Activated CD4-positive, alpha-beta T cell treated with anti-CD3 and anti-CD28 coated beads for 4 hours (primary cell): ENCODE results near the gene STK38.

Experiments used
- DNase-seq, 2 donors: peaks; one replicate each; pipeline ENCODE4 v3.0.0-alpha.2; 2020

Gene STK38

DNA sequence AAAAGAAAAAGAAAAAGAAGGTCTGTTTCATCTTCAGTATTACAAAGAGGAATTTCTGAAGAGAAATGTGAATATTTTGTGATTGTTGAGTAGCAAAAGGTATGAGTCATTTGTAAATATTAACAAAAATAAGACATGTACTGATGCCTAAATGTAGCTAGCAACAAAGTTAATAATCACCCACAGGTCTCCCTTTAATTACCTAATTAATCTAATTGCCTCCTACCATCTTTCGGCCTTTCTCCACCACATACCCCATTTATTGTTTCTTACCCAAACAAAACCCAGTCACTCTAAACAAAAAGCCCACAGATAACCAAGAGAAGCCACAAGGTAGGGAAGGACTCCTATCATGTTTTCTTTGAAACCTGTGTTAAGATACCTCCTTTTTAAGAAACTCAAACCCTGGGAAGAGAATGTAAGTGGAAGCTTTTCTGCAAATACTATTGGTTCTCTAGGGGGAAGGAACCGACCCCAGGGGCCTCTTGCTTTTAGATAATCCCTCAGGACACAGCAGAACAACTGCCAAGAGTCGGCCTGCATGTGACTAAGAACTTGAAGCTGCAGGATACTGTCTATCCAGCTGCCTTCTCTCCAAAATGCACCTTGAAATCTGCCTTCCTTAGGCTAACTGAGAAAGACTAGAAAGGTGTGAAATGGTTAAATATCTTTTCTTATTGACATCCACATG is 16.1 kb upstream of the STK38 start:
- no peak for DNase-seq

DNA sequence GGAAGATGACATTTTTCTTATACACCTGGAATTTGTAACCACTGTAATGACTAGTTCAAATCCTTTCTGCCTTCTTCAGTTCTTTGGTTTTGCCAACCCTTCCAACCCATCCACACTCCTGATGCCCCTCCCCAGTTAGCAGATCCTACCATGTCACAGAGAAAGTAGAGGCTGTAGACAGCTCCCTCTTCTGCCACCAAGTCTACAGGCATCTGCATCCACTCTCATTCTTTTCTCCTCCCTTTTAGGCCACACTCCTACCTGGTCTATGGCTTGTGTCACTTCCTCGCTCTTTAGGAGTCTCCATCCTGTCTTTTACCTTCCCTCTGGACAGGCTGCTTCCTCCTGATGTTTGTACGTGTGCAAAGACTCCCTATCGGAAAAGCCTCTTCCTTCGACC is 13.5 kb upstream of the STK38 start:
- no peak for DNase-seq

DNA sequence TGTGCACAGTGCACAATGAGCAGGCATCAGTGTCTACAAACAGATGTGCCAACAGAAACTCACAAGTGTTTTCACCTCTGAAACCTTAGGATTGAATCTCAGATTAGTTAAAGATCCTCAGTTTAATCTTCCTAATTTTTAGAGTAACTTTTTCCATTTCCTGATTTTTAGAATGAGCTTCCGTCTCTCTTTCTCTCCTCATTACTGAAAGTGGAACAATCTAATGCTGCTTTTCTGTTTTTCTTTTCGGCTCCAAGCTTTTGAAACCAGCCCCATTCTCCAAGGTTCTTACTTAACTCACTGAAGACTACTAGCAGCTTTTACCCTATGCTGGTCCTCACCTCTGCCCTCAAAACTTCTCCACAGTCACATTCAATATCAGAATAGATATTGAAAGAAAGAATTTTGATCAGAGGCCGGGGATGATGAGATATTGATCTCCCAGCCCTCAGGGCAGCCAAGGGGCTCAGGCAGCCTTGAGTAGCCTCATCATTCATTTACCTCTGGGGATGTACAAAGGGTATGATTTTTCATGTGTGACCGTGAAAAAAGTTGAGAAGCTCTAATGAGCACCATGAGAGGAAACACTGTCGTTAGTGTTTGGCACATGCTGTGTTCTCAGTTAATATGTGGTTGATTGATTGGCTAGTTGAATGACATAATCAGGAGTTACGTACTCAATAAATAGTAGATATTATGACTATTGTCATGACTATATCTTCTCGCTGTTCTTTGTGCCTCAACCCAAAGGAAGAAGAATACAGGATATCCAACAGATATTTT is 11.9 kb upstream of the STK38 start:
- no peak for DNase-seq

DNA sequence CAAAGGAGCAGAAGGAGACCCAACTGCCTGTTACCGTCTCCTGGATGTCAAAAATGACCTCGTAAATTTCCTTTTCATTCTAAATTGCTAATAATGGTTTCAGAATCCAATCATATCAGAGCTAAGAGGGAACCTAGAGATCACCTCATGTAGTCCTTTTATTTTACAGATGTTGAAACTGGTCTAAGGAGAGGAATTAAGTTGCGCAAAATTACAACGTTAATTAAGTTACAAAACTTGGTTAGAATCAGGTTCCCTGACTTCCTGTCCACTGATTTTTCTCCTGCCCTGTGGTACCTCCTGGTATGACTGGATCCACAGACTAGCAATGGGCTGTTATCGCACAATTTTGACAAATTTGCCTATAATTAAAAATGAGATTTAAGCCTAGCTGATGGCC is 9.0 kb upstream of the STK38 start:
- no peak for DNase-seq

DNA sequence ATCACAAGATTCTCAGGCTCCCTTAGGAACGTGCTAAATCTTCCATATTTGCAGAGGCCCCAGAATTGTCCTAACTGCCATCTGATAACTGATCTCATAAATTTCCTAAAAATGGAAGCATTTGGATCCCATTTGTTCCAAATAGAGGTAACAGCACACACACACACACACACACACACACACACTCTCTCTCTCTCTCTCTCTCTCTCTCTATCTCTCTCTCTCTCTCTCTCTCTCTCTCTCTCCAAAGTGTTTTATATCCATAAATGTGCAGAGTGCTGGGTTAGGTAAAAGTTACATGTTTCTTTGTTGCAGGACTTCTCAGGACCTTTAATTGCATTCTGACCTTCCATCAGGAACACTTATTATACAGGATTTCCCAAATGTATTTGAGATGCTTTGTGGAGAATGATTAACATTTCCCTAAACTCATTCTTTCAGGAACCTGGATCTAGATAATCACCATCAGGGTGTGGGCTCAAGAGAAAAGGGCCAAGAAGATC is 8.5 kb upstream of the STK38 start:
- DNase-seq, result no peak

DNA sequence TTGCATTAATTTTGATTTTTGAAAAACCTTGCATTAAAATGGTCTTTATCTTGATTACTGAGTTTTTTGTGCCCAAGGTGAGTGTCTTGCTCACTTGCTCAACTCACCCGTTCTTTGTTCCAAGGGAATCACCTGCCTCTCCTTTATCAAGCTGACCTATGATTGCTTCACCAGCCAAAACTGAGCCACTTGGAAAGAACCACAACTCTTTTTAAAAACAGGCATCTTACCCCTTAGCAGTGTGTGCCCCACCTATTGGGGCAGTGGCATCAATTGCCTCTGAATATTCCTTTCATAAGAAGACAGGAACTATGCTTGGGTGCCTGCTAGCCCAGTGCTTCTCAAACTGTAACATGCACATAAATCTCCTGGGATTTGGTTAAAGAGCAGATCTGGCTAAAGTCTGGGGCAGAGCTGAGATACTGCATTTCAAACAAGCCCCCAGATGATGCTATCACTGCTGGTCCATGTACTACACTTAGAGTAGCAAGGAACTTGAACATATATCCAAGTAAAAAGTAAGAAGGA is 3.3 kb upstream of the STK38 start:
- DNase-seq, result no peak

DNA sequence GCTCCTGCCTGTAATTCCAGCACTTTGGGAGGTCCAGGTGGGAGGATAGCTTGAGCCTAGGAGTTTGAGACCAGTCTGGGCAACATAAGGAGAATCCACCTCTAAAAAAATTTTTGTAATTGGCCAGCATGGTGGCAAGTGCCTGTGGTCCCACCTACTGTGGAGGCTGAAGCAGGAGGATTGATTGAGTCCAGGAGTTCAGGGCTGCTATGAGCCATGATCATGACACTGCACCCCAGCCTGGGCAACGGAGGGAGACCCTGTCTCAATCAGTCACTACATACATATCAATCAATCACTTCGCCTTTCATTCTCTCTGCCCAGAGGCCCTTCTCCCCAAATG is 1.1 kb upstream of the STK38 start:
- DNase-seq, result no peak

DNA sequence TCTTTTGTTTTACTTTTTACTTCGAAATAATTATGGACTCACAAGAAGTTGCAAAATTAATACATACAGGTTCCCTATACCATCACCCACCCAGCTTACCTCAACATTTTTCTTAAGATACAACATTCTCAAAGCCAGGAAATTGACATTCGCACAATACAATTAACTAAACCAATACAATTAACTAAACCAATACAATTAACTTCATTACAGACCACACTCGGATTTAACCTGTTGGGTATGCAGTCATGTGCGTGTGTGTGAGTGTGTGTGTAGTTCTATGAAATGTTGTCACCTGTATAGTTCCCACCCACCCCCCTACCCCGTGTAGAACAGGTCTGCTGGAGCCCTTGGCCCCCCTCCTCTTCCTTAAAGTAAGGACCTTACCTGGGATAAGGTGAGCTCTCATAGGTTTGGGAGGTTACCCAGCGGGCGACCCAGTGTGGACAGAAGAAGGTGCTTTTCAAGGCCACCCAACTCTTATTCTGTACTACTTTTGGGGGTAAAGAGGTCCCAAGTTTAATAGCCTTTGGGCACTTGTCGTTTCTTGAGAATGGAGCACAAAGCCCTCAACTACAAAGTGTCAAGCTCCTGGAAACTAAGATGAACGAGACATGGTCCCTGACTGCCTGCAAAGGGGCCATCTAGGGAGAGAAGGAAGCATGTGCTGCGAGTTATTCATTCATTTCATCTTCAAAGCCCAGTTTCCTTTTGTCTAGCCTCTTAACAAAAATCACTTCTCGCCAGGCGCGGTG is 544 bp upstream of the STK38 start:
- peak in 1 of 2 donors; percentile 7 for DNase-seq

DNA sequence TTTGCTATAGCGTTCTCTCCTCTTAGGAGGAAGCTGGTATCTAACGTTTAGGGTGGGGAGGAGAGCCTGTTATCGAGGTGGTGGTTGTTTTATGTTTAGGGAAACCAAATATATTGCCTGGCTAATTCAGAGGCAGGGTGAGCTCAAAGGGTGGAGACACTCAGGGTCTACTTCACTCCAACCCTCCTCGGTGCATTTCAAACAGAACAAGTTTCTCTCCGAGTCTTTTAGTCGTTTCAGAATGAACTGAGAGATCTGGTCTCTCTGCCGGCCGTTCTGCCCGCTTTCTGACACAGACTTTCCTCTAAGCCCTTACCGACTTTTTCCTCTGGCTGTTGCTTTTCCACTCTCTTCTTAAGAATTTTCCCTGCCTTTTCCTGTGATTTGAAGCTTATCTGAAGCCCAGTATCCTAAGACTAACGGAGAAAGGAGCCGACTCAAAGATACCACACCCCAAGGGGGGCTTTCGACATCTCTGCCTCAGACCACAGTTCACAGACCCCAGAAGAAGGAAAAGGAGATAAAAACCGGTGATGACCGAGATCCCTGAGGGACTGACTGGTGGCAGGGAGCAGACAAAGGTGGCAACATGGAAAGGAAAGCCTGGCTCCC is 865 bp downstream of the STK38 start:
- DNase-seq, result peak; percentile 18 to 19

DNA sequence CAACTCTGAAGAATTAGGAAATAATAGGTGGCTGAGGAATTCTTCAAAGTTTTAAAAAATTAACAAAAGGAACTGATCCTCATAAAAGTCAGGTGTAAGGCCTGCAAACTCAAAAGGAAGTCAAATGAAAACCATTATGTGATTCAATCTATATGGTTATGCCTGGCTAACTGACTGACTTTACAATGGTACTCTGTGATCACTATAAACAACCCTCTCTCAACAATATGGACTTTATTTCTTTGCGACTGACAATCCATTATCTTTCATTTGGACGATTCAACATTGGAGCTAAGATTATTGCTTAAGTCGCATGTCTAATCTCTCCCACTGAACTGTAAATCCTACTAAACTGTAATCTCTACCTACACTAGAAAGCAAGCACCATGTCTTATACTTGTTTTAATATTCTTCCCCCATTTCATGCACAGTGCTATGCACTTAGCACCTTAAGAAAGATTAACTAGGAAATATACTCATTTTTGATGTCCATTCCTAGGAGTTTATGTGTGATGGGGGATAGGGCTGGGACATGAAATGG is 1.4 kb downstream of the STK38 start:
- DNase-seq, result no peak

DNA sequence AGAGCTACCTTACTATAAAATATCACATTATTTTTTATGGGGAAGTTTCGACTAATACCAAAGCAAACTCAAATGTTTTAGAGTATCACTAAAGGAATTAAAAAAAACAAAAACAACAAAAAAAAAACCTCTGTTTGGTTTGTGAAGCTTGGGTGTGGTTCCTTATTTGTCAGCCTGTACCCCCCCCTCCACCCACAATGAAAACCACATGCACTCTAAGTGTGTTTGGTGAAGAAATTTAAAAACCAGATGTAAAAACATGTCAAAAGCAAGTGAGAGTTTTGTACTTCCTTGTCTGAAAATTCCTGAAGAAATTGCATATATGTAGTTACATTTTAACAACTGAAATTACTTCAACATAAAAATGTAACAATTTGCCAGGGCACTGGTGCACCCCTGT is 3.1 kb downstream of the STK38 start:
- DNase-seq, result peak; percentile 52 to 58

DNA sequence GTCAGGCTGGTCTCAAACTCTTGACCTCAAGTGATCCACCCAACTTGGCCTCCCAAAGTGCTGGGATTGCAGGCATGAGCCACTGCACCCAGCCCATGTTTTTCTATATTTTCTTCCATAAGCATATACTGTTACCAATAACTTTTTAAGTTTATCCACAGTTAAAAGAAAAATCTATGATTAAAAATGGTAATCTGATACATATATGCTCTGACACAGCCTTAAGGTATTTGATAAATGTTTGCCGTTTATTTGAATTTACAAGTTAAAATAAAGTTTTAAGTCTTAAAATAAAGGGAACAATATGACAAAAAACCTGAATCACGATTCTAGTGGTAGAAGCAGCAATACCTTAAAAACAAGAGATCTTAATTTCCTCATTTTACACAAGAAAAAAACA is 5.2 kb downstream of the STK38 start:
- DNase-seq, result no peak

DNA sequence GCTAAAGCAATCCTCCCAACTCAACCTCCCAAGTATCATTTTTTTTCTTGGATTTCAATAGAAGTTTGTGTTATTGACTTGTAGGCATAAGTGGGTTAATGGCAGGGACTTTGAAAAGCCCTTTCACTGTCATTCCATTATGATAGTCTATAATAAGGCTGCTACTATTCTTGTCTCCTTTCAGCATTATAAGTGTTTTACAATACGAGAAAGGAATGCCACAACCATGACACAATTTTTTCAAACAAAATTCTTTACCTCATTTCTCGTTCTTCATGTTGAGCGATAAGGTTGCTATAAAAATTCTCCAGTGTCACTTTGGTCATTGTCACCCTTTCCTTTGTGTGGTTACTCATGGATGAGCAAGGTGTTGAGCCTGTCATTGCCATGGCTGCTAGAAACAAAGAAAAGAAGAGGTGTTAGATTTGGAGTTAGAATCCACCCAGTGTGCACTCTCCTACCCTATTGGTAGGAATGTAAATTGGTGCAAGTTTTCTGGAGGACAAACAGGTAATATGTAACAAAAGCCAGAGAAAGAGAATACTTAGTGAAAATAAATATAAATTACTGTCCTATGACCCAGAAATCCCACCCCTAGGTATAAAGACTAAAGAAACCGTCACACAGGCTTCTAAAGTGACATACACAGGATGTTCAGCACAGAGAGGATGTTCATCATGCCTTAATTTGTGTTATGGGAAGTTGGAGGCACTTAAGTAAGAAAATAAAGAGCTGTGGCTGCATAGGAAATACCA is 7.3 kb downstream of the STK38 start:
- DNase-seq, result no peak

DNA sequence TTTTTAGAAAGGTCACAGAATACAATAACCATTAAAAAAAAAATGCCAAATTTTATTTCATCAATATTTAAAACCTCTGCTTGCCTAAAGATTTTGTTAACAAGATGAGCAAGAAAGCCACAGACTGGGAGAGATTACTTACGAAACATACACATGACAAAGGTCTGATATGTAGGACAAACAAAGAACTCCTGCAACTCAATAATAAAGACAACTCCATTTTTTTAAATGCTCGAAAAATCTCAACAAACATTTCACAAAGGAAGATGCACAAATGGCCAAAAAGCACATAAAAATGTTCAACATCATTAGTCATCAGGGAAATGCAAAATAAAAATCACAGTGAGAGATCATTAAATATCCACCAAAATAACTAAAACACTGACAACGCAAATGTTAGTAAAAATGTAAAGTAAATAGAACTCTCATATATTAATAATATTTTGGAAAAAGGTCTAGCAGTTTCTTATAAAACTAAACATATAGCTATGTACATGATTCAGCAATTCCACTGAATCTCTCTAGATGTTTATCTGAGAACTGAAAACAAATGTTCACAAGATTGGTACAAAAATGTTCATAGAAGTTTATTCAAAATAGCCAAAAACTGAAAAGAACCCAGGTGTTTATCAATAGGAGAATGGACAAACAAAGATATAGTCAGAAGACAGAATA is 10.3 kb downstream of the STK38 start:
- DNase-seq, result no peak

DNA sequence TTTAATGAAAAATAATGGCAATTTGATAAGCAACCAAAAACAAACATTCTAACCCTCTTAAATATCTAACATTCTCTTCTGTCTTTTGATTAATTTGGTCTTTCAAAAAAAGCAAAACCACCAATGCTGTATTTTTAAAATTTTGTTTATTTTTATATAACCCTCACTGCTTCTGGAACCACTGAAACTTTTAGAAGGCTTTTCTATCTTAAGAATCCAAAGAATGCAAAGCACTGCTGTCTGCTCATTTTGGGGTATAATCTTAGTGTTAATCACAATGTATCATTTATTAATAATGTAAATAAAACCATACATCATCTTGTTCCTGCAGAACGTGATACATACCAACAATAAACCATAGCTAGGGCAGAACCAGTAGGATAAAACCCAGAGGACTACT is 14.0 kb downstream of the STK38 start:
- no peak for DNase-seq

DNA sequence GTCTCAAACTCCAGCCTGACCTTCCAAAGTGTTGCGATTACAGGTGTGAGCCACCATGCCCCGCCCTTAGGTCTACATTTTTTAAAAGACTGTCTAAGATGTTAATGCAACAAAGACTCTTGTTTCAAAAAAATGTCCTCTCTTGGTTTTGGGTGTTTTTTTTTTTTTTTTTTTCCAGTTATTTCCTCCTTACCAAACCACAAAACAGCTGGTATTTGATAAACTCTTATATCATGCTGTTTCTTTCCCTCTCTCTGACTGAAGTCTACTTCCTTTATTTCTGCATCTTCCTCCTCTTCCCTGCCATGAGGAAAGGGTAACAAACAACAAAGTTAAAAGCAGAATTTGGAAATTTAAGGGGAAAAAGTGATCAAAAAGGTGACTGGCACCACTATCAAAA is 21.2 kb downstream of the STK38 start:
- DNase-seq, result no peak

DNA sequence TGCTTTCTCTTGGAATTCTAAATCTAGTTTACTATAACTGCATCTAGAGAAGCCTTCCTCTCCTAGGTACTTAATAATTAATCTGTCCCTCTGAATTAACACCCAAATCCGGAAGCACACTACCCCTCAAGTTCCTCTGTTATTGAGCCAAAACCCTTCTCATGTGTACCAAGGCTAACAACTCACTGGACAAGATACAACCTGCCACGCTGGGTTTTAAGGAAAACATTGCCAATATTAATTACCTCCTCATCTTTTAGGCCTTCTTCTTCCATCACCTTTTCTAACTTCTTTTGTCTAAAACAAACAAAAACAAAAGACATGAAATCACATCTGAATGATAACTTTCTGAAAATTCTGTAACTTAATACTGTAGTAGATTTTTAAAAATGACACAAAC is 21.9 kb downstream of the STK38 start:
- no peak for DNase-seq

DNA sequence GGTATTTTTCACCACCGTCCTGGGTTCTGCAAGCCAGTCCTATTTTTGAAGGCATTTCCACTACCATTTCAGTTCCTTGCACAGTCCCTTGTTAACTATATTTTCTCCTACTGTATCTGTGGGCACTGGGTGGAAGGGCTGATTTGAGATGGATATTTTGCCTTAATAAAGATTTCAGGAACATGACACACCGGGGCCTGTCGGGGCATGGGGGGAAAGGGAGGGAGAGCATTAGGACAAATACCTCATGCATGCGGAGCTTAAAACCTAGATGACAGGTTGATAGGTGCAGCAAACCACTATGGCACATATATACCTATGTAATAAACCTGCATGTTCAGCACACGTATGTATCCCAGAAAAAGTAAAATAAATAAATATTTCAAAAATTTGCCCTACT is 22.4 kb downstream of the STK38 start:
- DNase-seq, result no peak

DNA sequence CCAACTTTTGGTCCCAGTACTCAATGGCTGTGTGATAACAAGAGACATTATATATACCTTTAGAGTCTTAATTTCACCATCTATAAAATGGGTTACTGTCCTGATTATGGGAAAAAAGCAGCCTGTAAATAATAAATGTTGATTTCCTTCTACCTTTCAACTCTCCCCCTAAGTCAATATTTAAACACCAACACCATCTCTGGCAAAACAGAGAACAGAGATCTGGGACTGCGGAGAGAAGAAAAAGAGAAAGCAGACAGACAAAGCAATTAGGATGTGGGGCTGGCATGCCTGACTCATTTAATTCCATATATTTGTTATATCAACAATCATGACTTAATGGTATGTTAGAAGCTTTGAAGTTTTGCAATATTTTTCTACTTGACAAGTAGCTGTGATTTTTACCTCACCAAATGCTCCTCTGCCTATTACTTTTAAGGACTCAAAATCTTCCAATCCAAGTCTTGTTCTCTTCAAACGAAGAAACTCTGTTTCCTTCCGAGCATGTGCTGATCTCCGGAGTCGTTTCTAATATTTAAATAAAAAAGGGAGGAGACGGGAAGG is 23.3 kb downstream of the STK38 start:
- DNase-seq, result no peak

DNA sequence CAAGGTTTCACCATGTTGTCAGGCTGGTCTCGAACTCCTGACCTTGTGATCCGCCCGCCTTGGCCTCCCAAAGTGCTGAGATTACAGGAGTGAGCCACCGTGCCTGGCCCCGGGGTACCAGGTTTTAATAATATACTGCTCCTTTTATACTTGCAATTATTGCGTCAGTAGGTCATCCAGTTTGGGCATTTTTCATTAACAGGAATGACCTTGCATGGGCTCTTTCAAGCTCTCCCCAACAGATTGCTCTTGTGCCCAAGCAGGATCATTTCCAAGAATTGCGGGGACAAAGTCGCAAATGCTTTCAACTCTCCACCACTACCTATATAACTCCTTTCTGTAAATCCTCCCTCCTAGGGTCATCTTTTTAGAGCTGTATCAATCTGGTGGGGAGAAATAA is 23.8 kb downstream of the STK38 start:
- no peak for DNase-seq

DNA sequence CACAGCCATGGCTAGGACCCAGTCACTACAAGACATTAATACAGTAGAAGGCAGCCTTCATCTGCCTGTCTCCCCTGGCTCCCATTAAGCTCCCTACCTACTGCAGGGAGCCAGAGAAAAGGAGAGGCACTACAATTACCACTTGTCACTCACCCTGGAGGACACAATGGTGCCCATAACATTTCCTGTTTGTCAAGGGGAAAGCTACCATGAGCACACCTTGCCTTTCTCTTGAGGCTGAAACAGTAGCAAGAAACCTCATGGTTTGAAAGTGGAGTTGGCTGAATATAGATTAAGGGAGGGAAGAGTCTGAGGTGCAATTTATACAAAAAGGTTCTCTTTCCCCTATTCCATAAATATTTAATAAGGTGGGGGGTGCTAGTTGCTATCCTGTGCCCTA is 27.9 kb downstream of the STK38 start:
- no peak for DNase-seq
